Activated CD8-positive, alpha-beta memory T cell treated with anti-CD3 and anti-CD28 coated beads, Interleukin-2, amount 50 U/mL, for 1 hour (primary cell): ENCODE data around the gene SLC16A8.
A peak's percentile ranks its signal among the peaks of the same experiment; 100 is the strongest.

Source experiments
- DNase-seq: peaks from one replicate; pipeline ENCODE4 v3.0.0-alpha.2; 2020; ENCODE audit errors: extremely low read depth

Gene SLC16A8

DNA sequence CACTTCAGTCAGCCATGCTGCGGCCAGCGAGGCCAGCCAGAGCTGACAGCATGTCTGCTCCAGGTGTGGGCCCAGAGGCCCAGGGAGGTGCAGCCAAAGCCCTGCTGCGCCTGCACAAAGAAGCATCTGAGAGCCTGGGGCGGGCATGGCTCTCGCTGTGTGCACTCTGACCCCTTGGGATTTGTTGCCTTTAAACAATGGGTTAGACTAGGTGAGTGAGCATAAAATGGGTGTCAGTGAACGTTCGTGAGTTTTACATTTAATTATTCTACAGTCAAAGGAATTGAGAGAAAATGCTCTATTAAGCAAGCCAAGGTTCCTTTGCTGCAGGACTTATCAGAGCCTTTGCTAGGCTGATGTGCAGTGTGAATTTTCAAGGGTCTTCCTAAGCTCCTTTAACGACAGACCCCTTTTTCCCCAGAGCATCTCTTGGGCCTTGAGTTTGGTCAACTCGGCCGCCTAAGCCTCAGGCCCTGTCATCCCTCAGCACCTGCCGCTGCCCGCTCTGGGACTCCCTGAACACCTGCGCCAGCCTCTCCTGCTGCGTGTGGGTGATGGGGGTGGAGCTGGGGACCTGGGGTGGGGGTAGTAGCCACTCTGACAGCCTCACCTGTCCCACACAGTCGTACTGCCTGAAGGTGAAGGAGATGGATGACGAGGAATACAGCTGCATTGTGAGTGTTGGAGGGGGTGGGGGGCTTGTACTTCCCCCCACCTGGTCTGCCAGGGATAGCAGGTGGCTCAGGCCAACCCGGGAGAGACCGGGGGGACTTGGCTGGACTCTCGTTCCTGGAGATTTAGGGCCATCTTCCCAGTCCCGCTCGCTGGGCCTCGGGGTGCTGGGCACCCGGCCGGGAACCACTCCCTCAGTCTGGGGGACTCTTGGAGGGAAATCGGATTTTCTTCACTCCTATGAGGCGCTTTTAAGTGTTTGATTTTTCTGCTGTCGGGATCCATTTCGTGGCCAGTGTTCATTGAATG lies 10.5 kb downstream of the SLC16A8 start:
- DNase-seq: no peak

GRCh38 chr22:38072322-38073149 lies 11.4 kb downstream of the SLC16A8 start:
- DNase-seq: no peak

DNA sequence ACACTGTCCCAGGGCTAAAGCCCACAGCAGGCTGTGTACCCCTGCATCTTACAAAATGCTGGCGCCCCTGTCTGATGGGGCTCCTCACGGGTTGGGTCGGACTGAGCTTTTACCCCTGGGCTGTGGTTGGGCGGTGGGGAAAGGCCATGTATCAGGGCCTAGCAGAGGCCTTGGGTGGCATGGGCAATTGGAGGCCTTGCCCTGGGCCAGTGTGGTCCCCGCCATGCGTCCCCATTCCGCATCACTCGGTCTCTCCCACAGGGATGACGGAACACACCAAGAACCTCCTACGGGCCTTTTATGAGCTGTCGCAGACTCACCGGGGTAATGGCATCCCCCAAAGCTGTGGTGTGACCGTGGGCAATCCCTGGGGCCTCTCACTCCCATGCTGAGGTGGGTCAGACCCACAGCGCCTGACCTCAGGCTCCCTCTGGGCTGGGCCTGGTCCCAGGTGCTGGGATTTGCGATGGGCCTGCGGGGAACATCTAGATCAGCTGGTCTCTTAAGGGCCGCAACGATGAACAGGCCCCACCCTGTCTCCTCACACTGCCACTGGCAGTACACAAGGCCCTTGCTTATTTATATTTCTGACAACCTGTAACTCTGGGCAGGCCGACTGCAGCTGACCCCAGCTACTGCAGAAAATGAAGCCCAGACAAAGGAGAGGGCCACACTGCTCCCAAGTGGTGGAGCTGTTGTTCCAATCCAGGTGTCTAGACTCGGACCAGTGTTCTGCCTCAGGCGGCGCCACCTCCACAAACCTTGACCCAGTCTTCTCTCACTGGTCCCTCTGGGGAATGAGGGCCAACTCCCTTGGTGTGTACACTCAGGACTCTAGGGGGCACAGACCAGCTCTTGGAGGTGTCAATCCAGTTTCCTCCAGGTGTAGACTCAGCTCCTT lies 12.3 kb downstream of the SLC16A8 start:
- no peak for DNase-seq

- no peak for DNase-seq
Measured at GRCh38 chr22:38070250-38070921, 13.6 kb downstream of the SLC16A8 start.

DNA sequence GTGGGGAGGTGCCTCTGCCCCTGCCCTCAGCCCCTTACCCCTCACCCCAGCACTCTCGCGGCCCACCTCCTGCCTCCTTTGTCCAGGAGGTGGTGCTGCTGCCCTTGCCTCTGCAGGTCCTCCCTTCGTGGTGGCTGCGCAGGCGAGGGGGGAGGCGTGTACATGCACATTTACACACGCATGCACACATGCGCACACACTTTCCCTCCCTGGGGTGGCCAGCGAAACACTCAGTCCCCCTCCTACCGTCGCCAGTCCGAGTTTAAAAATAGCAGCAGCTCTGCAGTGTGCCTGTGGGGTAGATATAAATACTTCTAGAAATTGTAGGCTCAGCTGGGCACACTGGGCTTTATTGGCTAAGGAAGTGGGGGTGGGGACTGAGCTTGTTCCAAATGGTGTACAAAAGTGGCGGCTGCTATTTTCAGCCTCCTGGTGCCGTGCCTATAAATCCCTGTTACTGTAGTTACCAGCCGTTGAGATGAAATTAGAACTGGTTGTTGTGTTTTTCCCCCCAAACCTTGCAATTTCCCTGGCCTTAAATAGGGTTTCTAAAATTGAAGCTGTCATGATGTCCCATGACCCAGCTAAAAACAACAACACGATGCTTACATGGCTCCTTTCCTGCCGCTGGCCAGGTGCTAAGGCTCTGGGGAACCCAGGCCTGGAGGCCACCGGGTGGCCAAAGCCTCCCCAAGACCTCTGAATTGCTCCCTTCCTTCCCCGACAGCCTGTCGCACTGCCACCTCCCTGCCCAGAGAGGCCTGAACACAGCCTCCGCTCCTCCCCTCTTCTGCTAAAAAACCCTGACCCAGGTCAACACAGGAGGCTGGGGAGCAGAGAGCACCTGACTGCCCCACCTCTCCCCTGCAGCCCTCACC lies 14.4 kb downstream of the SLC16A8 start:
- no peak for DNase-seq

DNA sequence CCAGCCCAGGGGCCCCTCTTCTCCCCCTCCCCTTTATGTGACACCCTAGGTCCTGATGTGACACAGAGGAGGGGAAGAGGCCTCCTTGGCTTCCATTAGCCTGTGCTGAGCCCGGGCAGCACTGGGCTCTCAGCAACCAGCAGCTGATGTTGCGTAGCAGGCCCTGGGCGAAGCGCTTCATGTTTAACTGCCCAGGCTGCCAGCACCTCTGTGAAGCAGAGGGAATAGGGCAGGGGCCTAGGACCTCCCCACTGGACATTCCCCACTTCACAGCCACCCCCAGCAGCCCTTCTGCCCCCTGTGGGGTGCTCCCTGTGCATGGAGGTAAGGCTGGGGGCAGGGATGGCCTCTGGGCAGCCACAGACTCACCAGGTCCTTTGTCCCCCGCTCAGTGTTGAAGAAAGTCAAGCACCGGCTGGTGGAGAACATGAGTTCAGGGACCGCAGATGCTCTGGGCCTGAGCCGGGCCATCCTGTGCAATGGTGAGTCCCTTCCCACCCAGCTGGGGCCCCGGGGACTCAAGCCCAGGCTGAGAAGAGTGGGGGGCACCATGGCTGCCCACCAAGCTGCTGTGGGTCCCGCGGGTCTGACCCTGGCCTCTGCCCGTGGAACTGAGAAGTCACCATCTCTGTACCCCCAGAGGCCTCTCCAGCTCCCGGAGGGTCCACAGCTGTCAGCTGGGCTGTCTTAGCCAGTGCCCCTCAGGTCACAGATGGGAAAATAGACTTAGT lies 15.2 kb downstream of the SLC16A8 start:
- DNase-seq: no peak

GRCh38 chr22:38067761-38068360 lies 16.1 kb downstream of the SLC16A8 start:
- DNase-seq: no peak

DNA sequence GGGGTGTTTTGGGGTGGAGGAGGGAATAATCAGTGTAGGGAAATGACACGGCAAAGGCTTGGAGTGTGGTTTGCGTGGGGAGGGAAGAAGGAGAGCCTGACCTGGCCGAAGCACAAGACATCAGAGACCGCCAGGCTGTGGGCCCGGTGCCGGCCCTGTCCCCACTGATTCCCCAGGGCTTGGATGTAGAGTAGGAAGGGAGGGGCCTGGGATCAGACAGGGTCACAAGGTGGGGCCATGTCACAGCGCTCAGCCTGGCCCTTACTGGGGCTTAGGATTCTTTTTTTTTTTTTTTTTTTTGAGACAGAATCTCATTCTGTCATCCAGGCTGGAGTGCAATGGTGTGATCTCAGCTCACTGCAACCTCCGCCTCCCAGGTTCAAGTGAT lies 17.0 kb downstream of the SLC16A8 start:
- DNase-seq: no peak

DNA sequence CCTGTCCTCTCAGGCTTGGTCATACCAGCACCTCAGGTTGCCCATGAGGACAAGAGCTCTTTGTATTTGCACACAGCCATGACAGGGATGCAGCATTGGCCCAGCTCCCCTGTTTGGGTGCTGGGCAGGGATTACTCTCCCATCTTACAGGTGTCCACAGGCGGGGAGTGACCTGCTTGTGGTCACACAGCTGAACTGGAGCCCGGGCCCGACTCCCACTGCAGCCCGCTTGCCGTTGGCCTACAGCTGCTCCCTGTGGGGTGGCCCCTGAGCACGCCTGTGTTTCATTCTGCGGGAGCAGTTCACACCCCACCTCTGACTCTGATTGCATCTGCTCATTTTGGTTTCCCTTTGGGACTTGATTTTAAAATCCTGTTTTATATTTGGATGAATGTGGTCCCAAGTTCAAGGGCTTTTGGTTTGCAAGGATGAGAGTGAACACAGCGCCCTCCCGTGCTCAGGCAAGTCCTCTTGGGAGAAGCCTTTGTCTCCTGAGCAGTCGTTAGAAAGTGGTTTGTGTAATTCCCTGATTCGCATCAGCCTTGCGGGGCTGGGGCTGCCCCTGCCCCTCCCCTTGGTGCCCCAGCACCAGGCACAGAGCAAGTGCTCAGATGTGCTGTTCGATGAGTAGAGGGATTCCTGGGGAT lies 17.5 kb downstream of the SLC16A8 start:
- no peak for DNase-seq

- DNase-seq: no peak
Measured at GRCh38 chr22:38065539-38065938, 18.4 kb downstream of the SLC16A8 start.

DNA sequence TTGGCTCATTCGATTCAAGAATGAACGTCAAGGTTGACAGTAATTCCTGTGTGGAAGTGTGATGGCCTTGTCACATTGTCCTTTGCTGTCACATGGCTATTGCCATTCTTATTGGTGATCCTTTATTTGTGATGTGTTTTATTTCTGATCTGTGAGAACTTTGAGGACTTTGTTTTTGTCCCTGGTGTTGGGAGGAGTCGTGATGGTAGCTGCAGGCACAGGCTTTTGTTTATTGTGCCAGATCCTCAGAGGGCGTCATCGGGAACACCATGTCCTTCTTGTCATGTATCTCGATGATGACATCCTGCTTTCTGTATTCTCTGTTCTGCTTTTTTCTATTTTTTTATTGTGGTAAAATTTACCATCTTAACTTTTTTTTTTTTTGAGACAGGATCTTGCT lies 21.2 kb downstream of the SLC16A8 start:
- no peak for DNase-seq

- DNase-seq: peak; percentile 44
Measured at GRCh38 chr22:38056969-38057891, 26.8 kb downstream of the SLC16A8 start, which contains the start of gene PICK1. PICK1 (plus strand) TSS chr22:38057404; CDS start chr22:38057810, 406 bp downstream.

DNA sequence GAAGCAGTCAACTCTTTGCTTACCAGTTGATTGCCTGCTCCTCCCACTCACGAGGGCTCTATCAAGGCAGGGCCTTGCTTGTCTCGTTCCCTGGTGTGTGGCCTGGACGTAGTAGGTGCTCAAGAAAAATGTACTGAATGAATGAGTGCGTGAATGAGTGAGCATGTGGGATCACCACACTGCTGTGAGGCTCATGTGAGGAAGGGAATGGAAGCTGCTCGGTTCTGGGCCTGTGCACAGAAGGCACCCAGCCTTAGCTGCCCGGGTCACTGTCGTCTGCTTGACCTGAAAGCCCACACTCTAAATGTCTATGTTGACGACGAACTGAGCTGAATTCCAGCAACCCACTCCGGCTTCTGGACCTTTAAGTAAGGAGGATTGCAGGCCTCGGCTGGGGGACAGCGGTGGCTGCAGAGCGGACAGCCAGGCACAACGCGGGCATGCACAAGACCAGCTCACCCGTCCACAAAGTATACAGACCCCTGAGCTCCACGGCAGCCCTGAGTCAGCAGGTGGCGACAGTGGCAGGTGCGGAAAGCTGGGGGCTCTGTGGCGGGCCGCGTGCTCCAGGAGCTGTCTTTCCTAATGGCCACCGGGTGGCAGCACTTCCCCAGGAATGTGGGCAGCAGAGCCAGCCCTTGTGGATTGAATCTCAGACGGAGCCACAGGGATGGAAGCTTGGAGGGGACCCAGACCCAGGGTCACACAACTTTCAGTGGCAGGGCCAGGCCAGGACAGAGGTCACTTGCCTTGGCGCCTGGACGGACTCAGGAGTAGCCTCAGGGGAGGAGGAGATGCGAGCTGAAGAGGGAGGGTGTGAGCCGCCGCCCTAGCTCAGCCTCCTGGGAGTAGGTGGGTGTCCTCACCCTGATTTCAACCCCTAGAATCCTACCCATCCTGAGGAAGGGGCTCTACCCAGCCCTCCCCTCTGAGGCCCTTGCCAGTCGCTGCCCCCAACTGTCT lies 31.8 kb downstream of the SLC16A8 start:
- DNase-seq: peak; percentile 52

DNA sequence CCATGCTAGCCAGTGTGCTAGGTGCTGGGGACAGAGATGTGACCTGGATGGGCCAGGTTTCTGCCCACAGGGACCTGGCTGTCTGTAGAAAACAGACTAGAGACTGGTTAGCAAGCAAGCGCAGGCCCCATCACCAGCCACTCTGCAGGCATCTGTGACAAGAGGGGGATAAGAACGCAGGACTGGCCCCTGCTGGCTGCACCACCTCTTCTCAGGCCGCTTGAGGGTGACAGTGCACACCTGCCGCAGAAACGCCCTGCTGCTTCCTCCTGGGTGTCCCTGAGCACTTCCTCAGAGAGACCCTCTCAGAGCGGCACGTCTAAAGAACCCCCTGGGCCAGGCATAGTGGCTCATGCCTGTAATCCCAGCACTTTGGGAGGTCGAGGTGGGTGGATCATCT lies 32.7 kb downstream of the SLC16A8 start:
- DNase-seq: no peak

DNA sequence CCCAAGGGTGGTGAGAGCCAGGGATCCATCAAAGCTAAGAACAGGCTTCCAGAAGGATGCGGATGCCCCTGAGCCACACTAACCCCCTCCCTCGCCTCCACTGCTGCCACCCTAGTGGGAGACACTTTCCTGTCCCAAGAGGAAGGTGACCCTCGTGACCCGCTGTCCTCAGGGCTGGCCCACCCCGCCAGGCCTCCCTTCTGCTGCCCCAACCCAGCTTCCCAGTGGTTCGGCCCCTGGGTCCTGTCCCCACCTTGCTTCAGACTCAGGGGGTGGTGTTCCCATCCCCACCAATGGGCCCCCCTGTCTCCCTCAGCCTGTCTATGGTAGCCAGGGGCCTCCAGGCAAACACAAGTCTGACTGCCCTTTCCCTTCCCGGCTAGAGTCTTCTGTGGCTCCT lies 33.3 kb downstream of the SLC16A8 start:
- no peak for DNase-seq
